Measurements from ENCODE around the gene PLEKHB2. TPM values are rescaled to one million over a fixed set of nuclear protein-coding genes. Genes with fewer than 3 reads are reported as not detected.
"Not testable (repeated sequence)": the region's sequence is repeated elsewhere in the genome, so short reads cannot be mapped to it uniquely, and the experiment has no call there.

PLEKHB2 gene
- total RNA-seq, 1 experiment from 2014 or later: 55.9 TPM

- no peaks in the 10 kb centered on the region for H3K9me3 Mint-ChIP-seq
- no peaks in the 10 kb centered on the region for H3K23me2 ChIP-seq (ENCODE audit: insufficient read length, low read depth, low read length, poor library complexity, severe bottlenecking)
- peaks cover 18% of the 10 kb centered on the region for H3K79me1 ChIP-seq (ENCODE audit: insufficient read depth, low read depth, low read length, poor library complexity, severe bottlenecking)
- H3K27me3 Mint-ChIP-seq (ENCODE audit: low read depth): no peaks in the 10 kb centered on the region
- no peak overlapping the region for H3K14ac ChIP-seq (ENCODE audit: insufficient read depth, low read length)
- H3K9me3 ChIP-seq (ENCODE audit: control insufficient read depth, low read depth, low read length): no peaks in the 10 kb centered on the region
- H3K56ac ChIP-seq (ENCODE audit: insufficient read length, low read depth, low read length): no peak overlapping the region
- H3K27me3 ChIP-seq (ENCODE audit: insufficient read depth, low read length): no peaks in the 10 kb centered on the region
- no peak overlapping the region for H4K91ac ChIP-seq (ENCODE audit: insufficient read length, low read depth, low read length)
- no peak for TF ChIP-seq CTCF (conservative IDR thresholded peaks at IDR 0.05)
- no peaks in the 10 kb centered on the region for H4K20me1 ChIP-seq (ENCODE audit: control insufficient read depth, insufficient read depth, insufficient read length)
- peaks cover 27% of the 10 kb centered on the region in 2 experiments for H3K4me1 Mint-ChIP-seq
- no peak overlapping the region for H3K23ac ChIP-seq (ENCODE audit: insufficient read length, low read depth, low read length)
- no peak overlapping the region for H2AK5ac ChIP-seq (ENCODE audit: insufficient read length, low read length)
- no peak overlapping the region for H3K9ac ChIP-seq (ENCODE audit: extremely low read depth, insufficient read length, low read length)
- H2BK5ac ChIP-seq (ENCODE audit: insufficient read length, low read length): no peak overlapping the region
- H2AFZ ChIP-seq (ENCODE audit: low read length): no peak overlapping the region
- DNase-seq: no peak
- H2BK15ac ChIP-seq (ENCODE audit: low read depth, low read length): no peak overlapping the region
- no peak overlapping the region for H4K5ac ChIP-seq (ENCODE audit: insufficient read length, low read depth, low read length)
- no peak overlapping the region for H3T11ph ChIP-seq (ENCODE audit: low read length)
- no CpG with 5 or more reads among the region's 3 CpGs for WGBS (ENCODE audit: extremely low coverage, insufficient read length, low lambda C conversion rate)
- H3K18ac ChIP-seq (ENCODE audit: insufficient read length, low read depth, low read length): no peak overlapping the region
- no peak overlapping the region for H3K4ac ChIP-seq (ENCODE audit: low read depth, low read length)
- no peak overlapping the region for H2BK20ac ChIP-seq (ENCODE audit: low read depth, low read length, poor library complexity, severe bottlenecking)
- H3K4me1 ChIP-seq (ENCODE audit: insufficient read depth, low read length): peaks cover 4% of the 10 kb centered on the region; the same call in 1 of the 2 replicates
- no peak overlapping the region for H3K4me3 Mint-ChIP-seq
- H2BK12ac ChIP-seq (ENCODE audit: insufficient read length, low read depth, low read length): no peak overlapping the region
- no peak overlapping the region for H2BK120ac ChIP-seq (ENCODE audit: low read depth, low read length, poor library complexity, severe bottlenecking)
- H4K8ac ChIP-seq (replicated peaks; ENCODE audit: insufficient read length, low read depth, low read length): no peak overlapping the region
- H3K27ac Mint-ChIP-seq: peak overlapping the region in 2 of 3 experiments; percentile 28 to 32; a peak in 3 of 7 replicates
- no peak overlapping the region for H3K4me2 ChIP-seq (ENCODE audit: insufficient read depth, insufficient read length, low read length)
- H3K27ac ChIP-seq (ENCODE audit: insufficient read length, low read depth, low read length): no peak overlapping the region
- peaks cover 29% of the 10 kb centered on the region for H3K79me2 ChIP-seq (ENCODE audit: insufficient read depth, low read length)
- H3K36me3 Mint-ChIP-seq (ENCODE audit: insufficient read depth in 1 of 3, low read depth in 3 of 3): peaks cover 63 to 92% (median 81%) of the 10 kb centered on the region in 3 experiments
Measured at GRCh38 chr2:131077966-131078365, 27.2 kb upstream of the PLEKHB2 start.

- H3K56ac ChIP-seq (ENCODE audit: insufficient read length, low read depth, low read length); H3K9me3 ChIP-seq (ENCODE audit: control insufficient read depth, low read depth, low read length); H2BK5ac ChIP-seq (ENCODE audit: insufficient read length, low read length); DNase-seq; H4K5ac ChIP-seq (ENCODE audit: insufficient read length, low read depth, low read length); H3T11ph ChIP-seq (ENCODE audit: low read length); H2AK5ac ChIP-seq (ENCODE audit: insufficient read length, low read length); H4K20me1 ChIP-seq (ENCODE audit: control insufficient read depth, insufficient read depth, insufficient read length); H3K18ac ChIP-seq (ENCODE audit: insufficient read length, low read depth, low read length); H3K4me1 ChIP-seq (ENCODE audit: insufficient read depth, low read length); H3K4me3 Mint-ChIP-seq; H4K91ac ChIP-seq (ENCODE audit: insufficient read length, low read depth, low read length); H3K27ac ChIP-seq (ENCODE audit: insufficient read length, low read depth, low read length); H3K27me3 Mint-ChIP-seq (ENCODE audit: low read depth); H3K23ac ChIP-seq (ENCODE audit: insufficient read length, low read depth, low read length); H3K27me3 ChIP-seq (ENCODE audit: insufficient read depth, low read length); H3K9me3 Mint-ChIP-seq; H3K4me2 ChIP-seq (ENCODE audit: insufficient read depth, insufficient read length, low read length); H3K14ac ChIP-seq (ENCODE audit: insufficient read depth, low read length); H2AFZ ChIP-seq (ENCODE audit: low read length); H2BK120ac ChIP-seq (ENCODE audit: low read depth, low read length, poor library complexity, severe bottlenecking); H3K9ac ChIP-seq (ENCODE audit: extremely low read depth, insufficient read length, low read length); H3K23me2 ChIP-seq (ENCODE audit: insufficient read length, low read depth, low read length, poor library complexity, severe bottlenecking); H2BK12ac ChIP-seq (ENCODE audit: insufficient read length, low read depth, low read length); H2BK20ac ChIP-seq (ENCODE audit: low read depth, low read length, poor library complexity, severe bottlenecking); H3K4ac ChIP-seq (ENCODE audit: low read depth, low read length); H4K8ac ChIP-seq (replicated peaks; ENCODE audit: insufficient read length, low read depth, low read length); H2BK15ac ChIP-seq (ENCODE audit: low read depth, low read length): not testable (repeated sequence)
- Histone ChIP-seq H3K79me2 (ENCODE audit: insufficient read depth, low read length) (peaks cover 28% of the 10 kb centered on the region), H3K79me1 (ENCODE audit: insufficient read depth, low read depth, low read length, poor library complexity, severe bottlenecking) (peaks cover 14% of the 10 kb centered on the region)
- peaks cover 56 to 80% (median 74%) of the 10 kb centered on the region in 3 experiments for H3K36me3 Mint-ChIP-seq (ENCODE audit: insufficient read depth in 1 of 3, low read depth in 3 of 3)
- peaks cover 27% of the 10 kb centered on the region in 2 experiments for H3K4me1 Mint-ChIP-seq
- WGBS (ENCODE audit: extremely low coverage, insufficient read length, low lambda C conversion rate): no CpG with 5 or more reads among the region's 6 CpGs
- H3K27ac Mint-ChIP-seq: peak overlapping the region in 1 of 3 experiments; percentile 20; a peak in 1 of 7 replicates
Measured at GRCh38 chr2:131079931-131080330, 25.2 kb upstream of the PLEKHB2 start.
